SW480 (cell line): ENCODE results near the gene BHMT.
"Not testable (repeated sequence)": the region's sequence is repeated elsewhere in the genome, so short reads cannot be mapped to it uniquely, and the experiment has no call there.

Source experiments
- DNase-seq: peaks from one replicate; pipeline ENCODE4 v3.0.0-alpha.2; 2016; ENCODE audit warnings: low spot score

BHMT gene

GRCh38 chr5:79180449-79180848 lies 68.8 kb downstream of the BHMT start:
- not testable (repeated sequence) for DNase-seq

- DNase-seq = no peak
Measured at GRCh38 chr5:79181419-79182022, 69.9 kb downstream of the BHMT start.
